HEK293T (cell line): Measurements from ENCODE around the gene MND1.

Experiments used
- ARNT ChIP-seq: fragments of 450-650 bp; IDR thresholded peaks from 2 replicates; pipeline ENCODE4 v1.6.1; 2017; ENCODE audit warnings: mild to moderate bottlenecking
- FOXA1 ChIP-seq: fragments of 450-650 bp; IDR thresholded peaks from 2 replicates; pipeline ENCODE4 v1.6.1; 2016; ENCODE audit warnings: mild to moderate bottlenecking
- L3MBTL2 ChIP-seq: fragments of 450-650 bp; conservative IDR thresholded peaks from 2 replicates; pipeline ENCODE4 v1.6.1; 2016; ENCODE audit warnings: mild to moderate bottlenecking
- NFRKB ChIP-seq: fragments of 450-650 bp; IDR thresholded peaks from 2 replicates; pipeline ENCODE4 v1.6.1; 2016; ENCODE audit warnings: mild to moderate bottlenecking, moderate library complexity
- SP1 ChIP-seq: fragments of 450-650 bp; IDR thresholded peaks from 2 replicates; pipeline ENCODE4 v1.6.1; 2017
- TARDBP ChIP-seq: fragments of 450-650 bp; IDR thresholded peaks from 2 replicates; pipeline ENCODE4 v1.6.1; 2016
- TF ChIP-seq, protein P1 (sequence below): fragments of 450-650 bp; IDR thresholded peaks from 2 replicates; pipeline ENCODE4 v1.6.1; 2016

DNA sequence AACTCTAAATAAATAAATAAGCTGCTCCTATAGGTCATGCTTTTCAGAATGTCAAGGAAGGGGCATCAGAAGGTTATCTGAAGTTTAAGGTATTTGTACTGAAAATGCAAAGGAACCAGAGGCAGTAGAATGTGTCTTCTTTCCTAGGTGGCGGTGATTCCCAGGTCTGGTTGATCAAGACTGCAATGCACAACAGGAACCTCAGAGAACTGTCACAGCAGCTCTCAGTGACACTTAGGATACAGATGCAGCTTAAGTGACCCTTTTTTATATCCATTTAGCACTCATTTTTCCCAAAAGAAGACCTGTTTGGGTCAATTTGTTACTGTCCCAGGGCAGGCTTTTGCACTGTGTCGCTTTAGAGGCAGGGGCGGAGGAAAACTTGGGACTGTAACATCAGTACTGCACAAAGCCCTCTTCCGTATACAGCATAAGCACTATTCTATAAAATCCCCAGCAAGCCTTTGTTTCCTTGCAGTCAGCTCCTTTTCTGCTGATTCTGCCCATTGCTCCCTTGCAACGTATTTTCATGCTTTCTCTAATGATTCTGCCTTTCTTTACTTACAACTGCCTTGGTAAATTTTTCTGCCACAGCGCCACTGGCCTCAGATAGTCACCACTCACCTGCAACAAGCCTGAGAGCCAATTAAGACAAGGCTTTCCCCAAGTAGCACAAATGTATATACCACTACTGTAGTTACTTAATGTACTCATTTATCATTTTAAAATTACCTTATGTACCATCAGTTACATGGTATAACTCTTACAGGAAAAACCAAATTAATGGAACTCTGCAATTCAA, 1.5 kb upstream of the MND1 start:
- no peak for TF ChIP-seq L3MBTL2
- no peak for TF ChIP-seq SP1
- TF ChIP-seq ARNT: no peak
- no peak for TF ChIP-seq NFRKB
- TF ChIP-seq, protein P1, sequence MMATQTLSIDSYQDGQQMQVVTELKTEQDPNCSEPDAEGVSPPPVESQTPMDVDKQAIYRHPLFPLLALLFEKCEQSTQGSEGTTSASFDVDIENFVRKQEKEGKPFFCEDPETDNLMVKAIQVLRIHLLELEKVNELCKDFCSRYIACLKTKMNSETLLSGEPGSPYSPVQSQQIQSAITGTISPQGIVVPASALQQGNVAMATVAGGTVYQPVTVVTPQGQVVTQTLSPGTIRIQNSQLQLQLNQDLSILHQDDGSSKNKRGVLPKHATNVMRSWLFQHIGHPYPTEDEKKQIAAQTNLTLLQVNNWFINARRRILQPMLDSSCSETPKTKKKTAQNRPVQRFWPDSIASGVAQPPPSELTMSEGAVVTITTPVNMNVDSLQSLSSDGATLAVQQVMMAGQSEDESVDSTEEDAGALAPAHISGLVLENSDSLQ: no peak
- no peak for TF ChIP-seq TARDBP
- no peak for TF ChIP-seq FOXA1
